Measurements from ENCODE around the gene ANP32E. TPM values are rescaled to one million over a fixed set of nuclear protein-coding genes. Genes with fewer than 3 reads are reported as not detected.

The ANP32E gene
- polyA plus RNA-seq, 1 of the 3 experiments (the other 2 are of a cell fraction): 8.2 TPM

DNA sequence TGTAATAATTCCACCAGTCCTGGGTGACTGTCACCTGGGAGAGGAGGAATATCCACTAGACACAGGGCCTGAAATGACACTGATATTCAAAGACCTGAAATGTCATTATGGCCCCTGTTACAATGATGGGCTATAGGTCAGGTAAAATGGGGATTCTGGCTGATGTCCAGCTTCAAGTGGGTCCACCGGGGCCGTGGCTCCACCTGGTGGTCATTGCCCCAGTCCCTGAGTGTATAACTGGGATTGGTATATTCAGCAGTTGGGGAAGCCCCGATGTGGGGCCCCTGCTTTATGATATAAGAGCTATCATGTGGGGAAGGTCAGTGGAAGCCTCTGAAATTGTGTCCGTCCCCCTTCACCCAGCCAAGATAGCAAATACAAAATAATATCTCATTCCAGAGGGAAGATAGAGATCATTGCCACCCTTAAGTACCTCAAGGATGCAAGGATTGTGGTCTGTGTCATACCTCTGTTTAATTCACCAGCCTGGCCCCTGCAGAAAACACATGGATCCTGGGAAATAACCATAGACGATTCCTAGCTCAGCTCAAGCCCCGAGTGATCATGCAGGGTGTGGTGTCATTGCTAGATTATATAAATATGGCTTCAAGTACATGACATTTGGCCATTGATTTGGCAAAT lies 66.8 kb downstream of the ANP32E start (continued):
- TF ChIP-seq, protein P1, sequence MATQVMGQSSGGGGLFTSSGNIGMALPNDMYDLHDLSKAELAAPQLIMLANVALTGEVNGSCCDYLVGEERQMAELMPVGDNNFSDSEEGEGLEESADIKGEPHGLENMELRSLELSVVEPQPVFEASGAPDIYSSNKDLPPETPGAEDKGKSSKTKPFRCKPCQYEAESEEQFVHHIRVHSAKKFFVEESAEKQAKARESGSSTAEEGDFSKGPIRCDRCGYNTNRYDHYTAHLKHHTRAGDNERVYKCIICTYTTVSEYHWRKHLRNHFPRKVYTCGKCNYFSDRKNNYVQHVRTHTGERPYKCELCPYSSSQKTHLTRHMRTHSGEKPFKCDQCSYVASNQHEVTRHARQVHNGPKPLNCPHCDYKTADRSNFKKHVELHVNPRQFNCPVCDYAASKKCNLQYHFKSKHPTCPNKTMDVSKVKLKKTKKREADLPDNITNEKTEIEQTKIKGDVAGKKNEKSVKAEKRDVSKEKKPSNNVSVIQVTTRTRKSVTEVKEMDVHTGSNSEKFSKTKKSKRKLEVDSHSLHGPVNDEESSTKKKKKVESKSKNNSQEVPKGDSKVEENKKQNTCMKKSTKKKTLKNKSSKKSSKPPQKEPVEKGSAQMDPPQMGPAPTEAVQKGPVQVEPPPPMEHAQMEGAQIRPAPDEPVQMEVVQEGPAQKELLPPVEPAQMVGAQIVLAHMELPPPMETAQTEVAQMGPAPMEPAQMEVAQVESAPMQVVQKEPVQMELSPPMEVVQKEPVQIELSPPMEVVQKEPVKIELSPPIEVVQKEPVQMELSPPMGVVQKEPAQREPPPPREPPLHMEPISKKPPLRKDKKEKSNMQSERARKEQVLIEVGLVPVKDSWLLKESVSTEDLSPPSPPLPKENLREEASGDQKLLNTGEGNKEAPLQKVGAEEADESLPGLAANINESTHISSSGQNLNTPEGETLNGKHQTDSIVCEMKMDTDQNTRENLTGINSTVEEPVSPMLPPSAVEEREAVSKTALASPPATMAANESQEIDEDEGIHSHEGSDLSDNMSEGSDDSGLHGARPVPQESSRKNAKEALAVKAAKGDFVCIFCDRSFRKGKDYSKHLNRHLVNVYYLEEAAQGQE (IDR thresholded peaks at IDR 0.05; ENCODE audit: low read depth, low read length): no peak

Small RNAs within 50 kb of the gene (small RNA-seq; reads per million reads assigned to genes)
- gene RN7SL480P (0 reads per million in 7 experiments), gene RNU2-17P (0 to 14.5 (median 2.4) reads per million in 7 experiments)

Other genes starting within 250 kb of the ANP32E start
- gene OTUD7B, start 225.4 kb downstream of the ANP32E start, polyA plus RNA-seq (2012; rRNA removed): 4.2 and 5.8 TPM in 2 replicates
- 31.5 and 48.7 TPM in 2 replicates for gene VPS45, start 168.3 kb downstream of the ANP32E start, polyA plus RNA-seq (2012; rRNA removed)
- gene PLEKHO1, start 86.2 kb downstream of the ANP32E start, polyA plus RNA-seq (2012; rRNA removed): 27.8 and 33.5 TPM in 2 replicates
- gene CA14, start 21.7 kb upstream of the ANP32E start, polyA plus RNA-seq (2012; rRNA removed): 0.08 and 0.16 TPM in 2 replicates
- 175 and 232 TPM in 2 replicates for gene APH1A, start 32.9 kb upstream of the ANP32E start, polyA plus RNA-seq (2012; rRNA removed)
- 18.0 and 25.7 TPM in 2 replicates for gene C1orf54, start 36.7 kb upstream of the ANP32E start, polyA plus RNA-seq (2012; rRNA removed)
- 3.2 and 4.4 TPM in 2 replicates for gene CIART, start 46.4 kb upstream of the ANP32E start, polyA plus RNA-seq (2012; rRNA removed)
- gene MRPS21, start 57.7 kb upstream of the ANP32E start, polyA plus RNA-seq (2012; rRNA removed): 136 and 173 TPM in 2 replicates
- 27.2 and 38.2 TPM in 2 replicates for gene PRPF3, start 85.4 kb upstream of the ANP32E start, polyA plus RNA-seq (2012; rRNA removed)
- 9.2 and 10.3 TPM in 2 replicates for gene RPRD2, start 128.0 kb upstream of the ANP32E start, polyA plus RNA-seq (2012; rRNA removed)

Data from SK-N-SH (cell line).